GM06990 (cell line): Measurements from ENCODE around the gene GTF2A1L.
"Not testable (repeated sequence)": the region's sequence is repeated elsewhere in the genome, so short reads cannot be mapped to it uniquely, and the experiment has no call there.

Source experiments
- DNase-seq: peaks from one replicate; pipeline ENCODE4 v3.0.0-alpha.2; 2011; ENCODE audit not compliant: insufficient read length; ENCODE audit errors: extremely low read depth
- H3K27me3 ChIP-seq: replicated peaks from 2 replicates; pipeline ENCODE4 v1.6.0; 2011; ENCODE audit warnings: low read length; ENCODE audit not compliant: control insufficient read depth, insufficient read depth
- H3K36me3 ChIP-seq: 2 replicates; pipeline ENCODE4 v1.5.1; 2011; ENCODE audit warnings: low read length; ENCODE audit not compliant: control insufficient read depth, insufficient read depth
- H3K4me3 ChIP-seq: replicated peaks from 2 replicates; pipeline ENCODE4 v1.5.1; 2011; ENCODE audit warnings: low read depth, mild to moderate bottlenecking, control low read depth, low read length
- TF ChIP-seq, protein P1 (sequence below): IDR thresholded peaks from 2 replicates; pipeline ENCODE4 v1.5.1; 2011; ENCODE audit warnings: low read length, control low read depth, mild to moderate bottlenecking, inconsistent platforms; ENCODE audit not compliant: insufficient read depth, poor library complexity, severe bottlenecking

The GTF2A1L gene

DNA sequence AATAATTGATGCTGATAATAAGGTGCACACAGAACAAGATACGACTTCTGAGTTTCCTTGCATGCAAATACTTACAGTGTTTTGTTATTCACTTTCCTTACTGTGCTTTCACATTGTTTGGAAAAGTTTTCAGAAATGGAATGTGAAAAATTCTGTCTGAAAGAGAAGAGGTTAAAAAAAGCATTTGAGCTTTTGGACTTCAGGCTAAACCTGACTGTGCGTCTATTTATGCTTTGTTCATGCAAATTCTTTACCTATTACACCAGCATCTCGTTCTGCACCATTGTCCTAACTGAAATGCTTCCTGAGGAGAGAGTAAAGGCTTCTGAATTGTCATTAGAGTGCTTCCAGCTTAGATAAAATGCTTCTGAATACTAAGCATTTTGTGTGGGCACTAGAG is 76.5 kb downstream of the GTF2A1L start:
- no peak overlapping the region for H3K4me3 ChIP-seq

DNA sequence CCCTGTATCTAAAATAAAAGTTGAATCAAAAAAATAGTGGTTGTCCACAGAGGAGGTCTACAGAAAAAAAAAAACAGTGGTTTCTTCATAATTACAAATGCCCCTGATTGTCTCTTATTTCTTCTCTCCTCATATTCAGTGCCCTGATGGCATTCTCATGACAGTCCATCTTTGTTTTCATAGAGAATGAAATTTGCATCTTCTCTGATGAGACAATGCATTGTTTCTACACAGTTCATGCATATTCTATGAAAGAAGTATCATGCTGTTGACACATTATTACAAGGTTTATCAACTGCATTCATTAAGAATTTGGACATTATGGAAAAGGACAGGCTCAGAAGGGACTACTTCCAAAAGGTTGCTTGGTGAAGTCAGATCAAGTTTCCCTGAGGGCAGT is 78.3 kb downstream of the GTF2A1L start:
- H3K27me3 ChIP-seq = no peaks in the 10 kb centered on the region; the same call in 1 of the 2 replicates
- TF ChIP-seq, protein P1, sequence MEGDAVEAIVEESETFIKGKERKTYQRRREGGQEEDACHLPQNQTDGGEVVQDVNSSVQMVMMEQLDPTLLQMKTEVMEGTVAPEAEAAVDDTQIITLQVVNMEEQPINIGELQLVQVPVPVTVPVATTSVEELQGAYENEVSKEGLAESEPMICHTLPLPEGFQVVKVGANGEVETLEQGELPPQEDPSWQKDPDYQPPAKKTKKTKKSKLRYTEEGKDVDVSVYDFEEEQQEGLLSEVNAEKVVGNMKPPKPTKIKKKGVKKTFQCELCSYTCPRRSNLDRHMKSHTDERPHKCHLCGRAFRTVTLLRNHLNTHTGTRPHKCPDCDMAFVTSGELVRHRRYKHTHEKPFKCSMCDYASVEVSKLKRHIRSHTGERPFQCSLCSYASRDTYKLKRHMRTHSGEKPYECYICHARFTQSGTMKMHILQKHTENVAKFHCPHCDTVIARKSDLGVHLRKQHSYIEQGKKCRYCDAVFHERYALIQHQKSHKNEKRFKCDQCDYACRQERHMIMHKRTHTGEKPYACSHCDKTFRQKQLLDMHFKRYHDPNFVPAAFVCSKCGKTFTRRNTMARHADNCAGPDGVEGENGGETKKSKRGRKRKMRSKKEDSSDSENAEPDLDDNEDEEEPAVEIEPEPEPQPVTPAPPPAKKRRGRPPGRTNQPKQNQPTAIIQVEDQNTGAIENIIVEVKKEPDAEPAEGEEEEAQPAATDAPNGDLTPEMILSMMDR = no peak
- no peak overlapping the region for H3K4me3 ChIP-seq
- DNase-seq = no peak
- no peaks in the 10 kb centered on the region for H3K36me3 ChIP-seq

More for the DNA sequence above, 76.5 kb downstream of the GTF2A1L start:
- TF ChIP-seq, protein P1 = no peak
- no peaks in the 10 kb centered on the region for H3K36me3 ChIP-seq
- H3K27me3 ChIP-seq = no peaks in the 10 kb centered on the region
- no peak for DNase-seq

DNA sequence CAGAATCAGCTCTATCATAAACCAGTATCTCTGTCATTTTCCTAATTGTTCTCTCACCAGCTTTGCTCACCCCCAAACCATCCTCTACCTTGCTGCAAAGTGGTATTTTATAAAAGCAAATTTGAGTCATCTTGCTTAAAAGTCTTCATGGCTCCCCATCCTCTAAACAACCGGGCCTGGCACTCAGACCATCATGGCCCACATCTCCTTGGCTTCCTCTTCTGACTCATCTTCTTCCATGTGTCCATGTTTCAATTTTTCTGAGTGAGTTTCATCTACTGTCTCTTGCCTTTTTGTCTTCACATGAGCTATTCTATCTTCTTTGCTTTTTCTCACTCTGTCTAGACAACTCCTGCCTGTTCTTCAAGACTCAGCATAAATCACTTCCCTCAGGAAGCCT is 79.2 kb downstream of the GTF2A1L start:
- TF ChIP-seq, protein P1 = no peak
- no peaks in the 10 kb centered on the region; the same call in 1 of the 2 replicates for H3K27me3 ChIP-seq
- no peaks in the 10 kb centered on the region for H3K36me3 ChIP-seq
- DNase-seq = no peak
- no peak overlapping the region for H3K4me3 ChIP-seq

DNA sequence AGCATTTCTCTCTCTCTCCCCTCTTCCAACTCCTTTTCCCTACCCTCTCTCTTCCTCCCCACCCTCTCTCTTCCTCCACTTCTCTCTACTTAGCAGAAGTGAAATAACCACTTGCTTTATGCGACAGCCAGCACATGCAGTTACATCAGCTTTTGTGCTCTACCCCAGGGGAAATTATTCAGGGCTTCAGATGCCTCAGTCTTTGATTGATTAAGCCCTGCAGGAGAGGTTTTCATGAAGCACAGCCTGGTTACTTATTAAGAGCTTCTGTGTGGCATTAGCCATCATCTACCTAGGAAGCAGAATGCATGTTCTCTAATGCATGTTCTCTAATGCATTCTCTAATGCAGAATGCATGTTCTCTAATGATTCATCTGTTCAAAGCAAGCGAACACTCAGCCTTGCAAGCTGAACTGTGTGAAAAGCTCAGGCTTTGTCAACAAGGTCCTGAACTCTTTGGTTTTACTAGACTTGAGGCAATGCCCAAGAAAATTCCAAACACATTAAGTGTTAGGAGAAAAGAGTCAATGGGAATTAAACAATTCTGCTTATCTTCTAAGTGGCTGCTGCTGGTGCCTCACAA is 81.8 kb downstream of the GTF2A1L start:
- Histone ChIP-seq H3K27me3 (no peaks in the 10 kb centered on the region; the same call in 1 of the 2 replicates), H3K36me3 (no peaks in the 10 kb centered on the region), H3K4me3 (no peak overlapping the region)
- no peak for DNase-seq
- TF ChIP-seq, protein P1 = no peak

DNA sequence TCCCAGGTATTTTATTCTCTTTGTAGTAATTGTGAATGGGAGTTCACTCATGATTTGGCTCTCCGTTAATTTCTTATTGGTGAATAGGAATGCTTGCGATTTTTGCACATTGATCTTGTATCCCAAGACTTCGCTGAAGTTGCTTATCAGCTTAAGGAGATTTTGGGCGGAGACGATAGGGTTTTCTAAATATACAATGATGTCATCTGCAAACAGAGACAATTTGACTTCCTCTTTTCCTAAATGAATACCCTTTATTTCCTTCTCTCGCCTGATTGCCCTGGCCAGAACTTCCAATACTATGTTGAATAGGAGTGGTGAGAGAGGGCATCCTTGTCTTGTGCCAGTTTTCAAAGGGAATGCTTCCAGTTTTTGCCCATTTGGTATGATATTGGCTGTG is 86.0 kb downstream of the GTF2A1L start:
- H3K27me3 ChIP-seq, DNase-seq, H3K36me3 ChIP-seq, H3K4me3 ChIP-seq: not testable (repeated sequence)

DNA sequence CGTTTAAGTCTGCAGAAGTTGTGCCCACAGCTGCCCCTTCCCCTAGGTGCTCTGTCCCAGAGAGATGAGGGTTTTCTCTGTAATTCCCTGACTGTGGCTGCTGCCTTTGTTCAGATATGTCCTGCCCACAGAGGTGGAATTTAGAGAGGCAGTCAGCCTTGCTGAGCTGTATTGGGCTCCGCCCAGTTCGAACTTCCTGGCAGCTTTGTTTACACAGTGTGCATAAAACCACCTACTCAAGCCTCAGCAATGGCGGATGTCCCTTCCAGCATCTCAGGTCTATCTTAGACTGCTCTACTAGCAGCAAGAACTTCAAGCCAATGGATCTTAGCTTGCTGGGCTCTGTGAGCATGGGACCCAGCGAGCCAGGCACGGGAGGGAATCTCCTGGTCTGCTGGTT is 89.8 kb downstream of the GTF2A1L start:
- no peak for DNase-seq
- H3K4me3 ChIP-seq = no peak overlapping the region
- TF ChIP-seq, protein P1 = no peak
- H3K36me3 ChIP-seq = no peaks in the 10 kb centered on the region
- H3K27me3 ChIP-seq = no peaks in the 10 kb centered on the region
